IMR-90 (cell line): ENCODE data around the gene GRK5. TPM values are rescaled to one million over a fixed set of nuclear protein-coding genes. Genes with fewer than 3 reads are reported as not detected.
A peak's percentile ranks its signal among the peaks of the same experiment; 100 is the strongest.

ENCODE experiments used
- FOS ChIP-seq: fragments of 150-350 bp; IDR thresholded peaks from 2 replicates; pipeline ENCODE4 v1.6.1; 2016; ENCODE audit warnings: low read depth, low read length
- RCOR1 ChIP-seq: IDR thresholded peaks from 2 replicates; pipeline ENCODE4 v1.6.1; 2012; ENCODE audit warnings: mild to moderate bottlenecking, low read length, improper control_type of control experiment; ENCODE audit not compliant: insufficient replicate concordance
- polyA plus RNA-seq, 3 experiments: library from polyadenylated mRNA; depleted of rRNA; stranded (reverse); fragments of >200 nt; gene quantifications; 2 replicates each; pipeline ENCODE4 v1.2.3, GENCODE V29; 2012; ENCODE audit warnings: low replicate concordance in 1 of 3
- total RNA-seq: library from RNA; depleted of rRNA; stranded (reverse); fragments of >200 nt; gene quantifications from 2 replicates; pipeline ENCODE4 v1.2.3, GENCODE V29; 2012
- TF ChIP-seq, protein P1 (sequence below): conservative IDR thresholded peaks from 2 replicates; pipeline ENCODE4 v1.5.1; 2012; ENCODE audit warnings: mild to moderate bottlenecking, low read depth, low read length, improper control_type of control experiment

GRK5 gene
- total and polyA plus RNA-seq, 2 of the 4 experiments (the other 2 are of a cell fraction): 12.9 to 16.3 TPM

DNA sequence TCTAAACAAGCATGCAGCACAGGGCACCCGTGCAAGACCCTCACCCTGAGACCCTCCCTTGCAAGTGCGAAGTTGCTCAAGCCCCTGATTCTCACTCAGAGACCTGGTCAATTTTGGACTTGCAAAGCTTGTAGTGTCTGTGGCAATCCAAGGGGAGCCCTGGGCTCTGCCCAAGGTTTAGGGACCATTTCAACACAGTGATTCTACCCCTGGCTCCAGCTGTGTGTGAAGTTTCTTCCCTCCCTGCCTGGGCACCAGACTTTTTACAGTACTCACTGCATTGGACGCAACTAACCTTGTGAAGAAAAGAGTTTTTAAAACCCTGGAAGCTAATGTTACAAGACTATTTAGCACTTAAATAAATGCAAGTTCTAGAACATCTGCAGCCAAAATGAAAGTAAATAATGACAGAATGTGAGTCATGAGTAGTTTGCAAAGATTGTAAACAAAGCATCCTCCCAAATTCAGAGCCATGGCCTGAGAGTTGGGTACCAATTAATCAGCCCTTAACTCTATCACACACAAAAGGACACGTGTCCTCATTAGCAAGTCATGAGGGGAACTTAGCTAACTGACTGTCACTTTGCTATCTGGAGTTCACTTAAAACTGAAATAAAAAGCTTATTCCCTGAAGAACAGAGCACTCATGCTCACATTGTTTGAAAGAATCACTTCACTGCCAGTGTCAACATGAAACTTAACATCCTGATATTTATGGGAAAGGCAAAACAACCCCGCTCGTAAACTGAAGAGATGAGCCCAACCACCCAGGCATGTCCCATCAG lies 287.1 kb downstream of the GRK5 start (continued):
- TF ChIP-seq, protein P1, sequence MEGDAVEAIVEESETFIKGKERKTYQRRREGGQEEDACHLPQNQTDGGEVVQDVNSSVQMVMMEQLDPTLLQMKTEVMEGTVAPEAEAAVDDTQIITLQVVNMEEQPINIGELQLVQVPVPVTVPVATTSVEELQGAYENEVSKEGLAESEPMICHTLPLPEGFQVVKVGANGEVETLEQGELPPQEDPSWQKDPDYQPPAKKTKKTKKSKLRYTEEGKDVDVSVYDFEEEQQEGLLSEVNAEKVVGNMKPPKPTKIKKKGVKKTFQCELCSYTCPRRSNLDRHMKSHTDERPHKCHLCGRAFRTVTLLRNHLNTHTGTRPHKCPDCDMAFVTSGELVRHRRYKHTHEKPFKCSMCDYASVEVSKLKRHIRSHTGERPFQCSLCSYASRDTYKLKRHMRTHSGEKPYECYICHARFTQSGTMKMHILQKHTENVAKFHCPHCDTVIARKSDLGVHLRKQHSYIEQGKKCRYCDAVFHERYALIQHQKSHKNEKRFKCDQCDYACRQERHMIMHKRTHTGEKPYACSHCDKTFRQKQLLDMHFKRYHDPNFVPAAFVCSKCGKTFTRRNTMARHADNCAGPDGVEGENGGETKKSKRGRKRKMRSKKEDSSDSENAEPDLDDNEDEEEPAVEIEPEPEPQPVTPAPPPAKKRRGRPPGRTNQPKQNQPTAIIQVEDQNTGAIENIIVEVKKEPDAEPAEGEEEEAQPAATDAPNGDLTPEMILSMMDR: no peak
- TF ChIP-seq RCOR1 (peak; percentile 84), FOS (peak; percentile 69; the same call in 1 of the 2 replicates)
